A673 (cell line): ENCODE results near the gene ZCCHC24. TPM values are rescaled to one million over a fixed set of nuclear protein-coding genes. Genes with fewer than 3 reads are reported as not detected.

ENCODE experiments used
- BruUV-seq: library from RNA; stranded (reverse); fragments of 400-500 nt; replicated peaks from 2 replicates; lab custom pipeline; 2021; lab: Mats Ljungman, UMichigan
- CTCF ChIA-PET: fragments of 300-600 bp; sonication (Branson Sonifier 250); formaldehyde crosslinking; loops from one replicate; lab custom pipeline; 2022; ENCODE audit warnings: antibody characterized with exemption; lab: Charles Lee
- POLR2A ChIA-PET: fragments of 300-600 bp; sonication (Branson Sonifier 250); formaldehyde crosslinking; loops from one replicate; lab custom pipeline; 2022; ENCODE audit warnings: antibody characterized with exemption; ENCODE audit not compliant: low non-redundant PET; lab: Charles Lee
- DNase-seq: peaks from one replicate; pipeline ENCODE4 v3.0.0-alpha.2; 2015; ENCODE audit warnings: low spot score
- H3K27ac ChIP-seq: fragments of 200-600 bp; sonication (generic); 2 replicates; pipeline ENCODE4 v1.5.1; 2016; ENCODE audit warnings: mixed run types, low read depth, mild to moderate bottlenecking, mixed read lengths, antibody characterized with exemption, low read length; ENCODE audit not compliant: poor library complexity, severe bottlenecking
- H3K27me3 ChIP-seq: fragments of 200-600 bp; sonication (generic); replicated peaks from 2 replicates; pipeline ENCODE4 v1.6.1; 2017; ENCODE audit warnings: mixed run types, low read depth, mild to moderate bottlenecking, mixed read lengths, antibody characterized with exemption, low read length; ENCODE audit not compliant: insufficient read depth, poor library complexity
- H3K36me3 ChIP-seq: fragments of 200-600 bp; sonication (generic); 2 replicates; pipeline ENCODE4 v1.6.1; 2016; ENCODE audit warnings: mixed run types, mild to moderate bottlenecking, mixed read lengths, antibody characterized with exemption, low read length; ENCODE audit not compliant: insufficient read depth, poor library complexity, severe bottlenecking
- H3K4me1 ChIP-seq: fragments of 200-600 bp; sonication (generic); 2 replicates; pipeline ENCODE4 v1.6.1; 2017; ENCODE audit warnings: mixed run types, mild to moderate bottlenecking, mixed read lengths, antibody characterized with exemption, low read length; ENCODE audit not compliant: insufficient read depth, poor library complexity, severe bottlenecking
- H3K4me3 ChIP-seq: fragments of 200-600 bp; sonication (generic); 2 replicates; pipeline ENCODE4 v1.5.1; 2016; ENCODE audit warnings: low read depth, mixed run types, mild to moderate bottlenecking, mixed read lengths, low read length; ENCODE audit not compliant: poor library complexity, severe bottlenecking
- H3K9me3 ChIP-seq: fragments of 200-600 bp; sonication (generic); 2 replicates; pipeline ENCODE4 v1.6.1; 2016; ENCODE audit warnings: mixed run types, low read depth, mild to moderate bottlenecking, mixed read lengths, antibody characterized with exemption, low read length; ENCODE audit not compliant: poor library complexity, severe bottlenecking
- CTCF ChIP-seq: fragments of 300-800, 200-600 bp; sonication (generic); conservative IDR thresholded peaks from 2 replicates; pipeline ENCODE4 v1.5.1; 2017; ENCODE audit warnings: low read depth, mild to moderate bottlenecking, antibody characterized with exemption, low read length, moderate library complexity, mixed read lengths
- EZH2 ChIP-seq: fragments of 200-600 bp; sonication (generic); IDR thresholded peaks from 2 replicates; pipeline ENCODE4 v1.6.1; 2017; ENCODE audit warnings: borderline replicate concordance, low read depth, mild to moderate bottlenecking, mixed read lengths, antibody characterized with exemption, low read length; ENCODE audit not compliant: poor library complexity, severe bottlenecking
- intact Hi-C: fragments of 100-400 bp; cut with micrococcal nuclease; formaldehyde crosslinking; loops from one replicate; pipeline ENCODE4 v1.10.0; 2022; ENCODE audit not compliant: unreplicated experiment
- total RNA-seq: library from RNA; stranded (reverse); gene quantifications from 2 replicates; pipeline ENCODE4 v1.2.3, GENCODE V29; 2021

The ZCCHC24 gene
- total RNA-seq, 1 experiment from 2014 or later: 9.8 TPM

GRCh38 chr10:79435271-79436065 lies 10.0 kb downstream of the ZCCHC24 start:
- no peak for TF ChIP-seq EZH2
- no peak for TF ChIP-seq CTCF
- no peak for DNase-seq
- intact Hi-C loops: no loop called here
- BruUV-seq: no TSS peak
- no peaks in the 10 kb centered on the region for H3K9me3 ChIP-seq
- H3K36me3 ChIP-seq: no peaks in the 10 kb centered on the region
- H3K27me3 ChIP-seq: no peaks in the 10 kb centered on the region
- ChIA-PET POLR2A (no interaction called here), CTCF (no interaction called here)
- H3K27ac ChIP-seq: no peak overlapping the region
- H3K4me3 ChIP-seq: no peak overlapping the region
- H3K4me1 ChIP-seq: peaks cover 7% of the 10 kb centered on the region

GRCh38 chr10:79434821-79435251 lies 10.6 kb downstream of the ZCCHC24 start:
- DNase-seq: no peak
- peaks cover 7% of the 10 kb centered on the region for H3K4me1 ChIP-seq
- ChIA-PET CTCF (no interaction called here), POLR2A (no interaction called here)
- no peaks in the 10 kb centered on the region for H3K27me3 ChIP-seq
- H3K27ac ChIP-seq: no peak overlapping the region
- TF ChIP-seq EZH2: no peak
- TF ChIP-seq CTCF: no peak
- H3K4me3 ChIP-seq: no peak overlapping the region
- no peaks in the 10 kb centered on the region for H3K9me3 ChIP-seq
- intact Hi-C loops: no loop called here
- no TSS peak for BruUV-seq
- no peaks in the 10 kb centered on the region for H3K36me3 ChIP-seq

- H3K9me3 ChIP-seq: no peaks in the 10 kb centered on the region
- ChIA-PET POLR2A (no interaction called here), CTCF (no interaction called here)
- H3K27ac ChIP-seq: no peak overlapping the region
- H3K36me3 ChIP-seq: no peaks in the 10 kb centered on the region
- H3K4me3 ChIP-seq: no peak overlapping the region
- no peaks in the 10 kb centered on the region for H3K27me3 ChIP-seq
- TF ChIP-seq CTCF: no peak
- TF ChIP-seq EZH2: no peak
- BruUV-seq: no TSS peak
- intact Hi-C loops: no loop called here
- H3K4me1 ChIP-seq: peaks cover 7% of the 10 kb centered on the region
- DNase-seq: no peak
Measured at GRCh38 chr10:79434223-79434687, 11.2 kb downstream of the ZCCHC24 start.
